HPDE6-E6E7 (cell line): ENCODE data around the gene SCAANT1.

Source experiments
- DNase-seq: peaks from one replicate; pipeline ENCODE4 v3.0.0; 2011; ENCODE audit warnings: missing footprints; ENCODE audit errors: extremely low spot score

The SCAANT1 gene

GRCh38 chr3:63911873-63912767, at the start of gene SCAANT1:
SCAANT1 (minus strand) TSS chr3:63912383.
- peak; percentile 31 for DNase-seq

GRCh38 chr3:63961891-63962290, 49.7 kb upstream of the SCAANT1 start:
- peak; percentile 14 for DNase-seq

- no peak for DNase-seq
Measured at GRCh38 chr3:63960048-63960711, 48.0 kb upstream of the SCAANT1 start.

GRCh38 chr3:63959146-63959545, 47.0 kb upstream of the SCAANT1 start:
- DNase-seq: no peak

- DNase-seq: no peak
Measured at GRCh38 chr3:63955830-63956545, 43.8 kb upstream of the SCAANT1 start.

GRCh38 chr3:63955036-63955650, 43.0 kb upstream of the SCAANT1 start:
- no peak for DNase-seq

DNA sequence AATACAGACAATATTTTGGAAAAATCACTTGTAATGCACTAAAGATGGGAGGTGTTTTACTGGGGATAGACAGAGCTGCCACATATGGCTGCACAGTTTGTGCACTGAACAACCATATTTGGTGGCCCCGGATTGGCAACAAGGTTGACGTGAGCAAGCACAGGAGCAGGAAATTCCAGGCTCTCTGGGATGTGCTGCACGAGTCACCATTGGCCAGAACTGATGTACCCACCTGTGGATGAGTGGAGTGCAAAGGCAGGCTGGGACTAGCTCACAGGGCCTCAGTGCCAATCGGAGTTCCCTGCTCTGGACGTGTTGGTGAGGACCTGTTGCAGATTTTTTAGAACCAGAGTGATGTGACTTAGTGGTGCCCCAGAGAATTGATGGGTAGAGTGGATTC, 42.0 kb upstream of the SCAANT1 start:
- DNase-seq: peak; percentile 12

DNA sequence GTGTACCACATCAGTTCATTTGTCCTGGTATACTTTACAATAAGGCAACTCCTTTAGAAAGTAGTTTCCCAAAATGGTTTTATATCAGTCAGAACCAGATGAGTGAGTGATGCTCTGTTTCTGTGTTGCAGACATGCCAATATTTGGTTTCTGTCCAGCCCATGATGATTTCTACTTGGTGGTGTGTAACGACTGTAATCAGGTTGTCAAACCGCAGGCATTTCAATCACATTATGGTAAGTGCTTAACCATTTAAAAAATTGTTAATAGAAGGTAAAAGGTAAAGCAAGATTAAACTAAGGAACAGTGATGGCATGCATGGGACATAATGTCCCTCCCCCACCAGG, 40.0 kb upstream of the SCAANT1 start:
- no peak for DNase-seq

GRCh38 chr3:63951492-63952247, 39.5 kb upstream of the SCAANT1 start:
- DNase-seq: no peak

- no peak for DNase-seq
Measured at GRCh38 chr3:63950698-63951097, 38.5 kb upstream of the SCAANT1 start.

DNA sequence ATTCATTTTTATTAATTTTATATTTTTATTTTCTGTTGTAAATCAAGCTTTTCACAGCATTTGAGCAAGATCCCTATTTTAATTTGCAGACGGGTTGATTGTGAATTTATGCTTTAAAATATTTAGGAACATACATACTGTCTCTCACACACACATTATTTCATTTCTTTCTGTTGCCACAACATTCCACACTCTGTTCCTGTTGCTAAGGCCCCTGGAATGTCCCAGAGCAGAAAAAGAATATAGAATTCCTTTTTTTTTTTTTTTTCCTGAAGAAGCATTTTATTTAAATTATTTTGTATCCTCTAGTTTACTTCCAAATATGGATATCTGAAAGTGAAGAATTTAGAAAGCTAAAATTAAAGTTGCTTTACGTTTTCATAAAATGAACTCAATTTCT, 36.8 kb upstream of the SCAANT1 start:
- no peak for DNase-seq

DNA sequence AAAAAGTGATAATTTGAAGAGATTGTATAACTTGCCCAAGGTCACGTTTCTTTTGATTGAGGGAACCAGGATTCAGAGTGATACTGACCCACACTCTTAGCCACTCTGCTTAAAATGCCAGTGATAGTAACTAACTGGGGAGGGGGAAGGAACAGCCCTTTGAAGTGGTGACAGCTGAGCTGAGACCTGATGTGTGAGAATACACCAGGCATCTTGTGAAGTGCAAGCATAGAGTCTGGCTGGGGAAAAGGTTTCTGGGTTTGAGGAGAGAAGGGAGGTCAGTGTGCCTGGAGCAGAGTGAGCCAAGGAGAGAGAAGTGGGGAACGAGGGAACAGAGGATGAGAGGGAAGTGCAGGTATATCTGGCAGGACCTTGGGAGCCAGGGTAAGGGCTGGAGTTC, 35.4 kb upstream of the SCAANT1 start:
- no peak for DNase-seq

GRCh38 chr3:63946753-63947152, 34.6 kb upstream of the SCAANT1 start:
- DNase-seq: no peak

GRCh38 chr3:63945558-63946096, 33.4 kb upstream of the SCAANT1 start:
- DNase-seq: no peak

DNA sequence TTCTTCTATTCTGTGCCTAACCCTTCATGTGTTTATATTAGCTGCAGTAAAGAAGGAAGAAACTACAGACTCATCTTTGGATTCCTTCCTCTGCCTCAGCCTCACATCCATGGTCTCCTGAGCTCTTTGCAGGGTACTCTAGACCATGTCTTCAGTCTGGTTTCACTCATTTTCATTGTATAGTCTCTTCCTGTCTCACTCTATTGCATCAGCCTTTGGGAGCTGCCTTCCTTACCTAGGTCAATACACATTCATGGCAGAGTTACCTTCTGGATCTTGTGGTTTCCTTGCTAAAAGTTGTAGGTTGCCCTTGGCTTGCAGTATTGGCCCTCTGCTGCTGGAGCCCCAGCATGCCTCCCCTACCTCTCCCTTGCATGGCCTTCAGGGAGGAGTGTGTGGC, 31.5 kb upstream of the SCAANT1 start:
- no peak for DNase-seq

- no peak for DNase-seq
Measured at GRCh38 chr3:63942528-63942927, 30.3 kb upstream of the SCAANT1 start.

DNA sequence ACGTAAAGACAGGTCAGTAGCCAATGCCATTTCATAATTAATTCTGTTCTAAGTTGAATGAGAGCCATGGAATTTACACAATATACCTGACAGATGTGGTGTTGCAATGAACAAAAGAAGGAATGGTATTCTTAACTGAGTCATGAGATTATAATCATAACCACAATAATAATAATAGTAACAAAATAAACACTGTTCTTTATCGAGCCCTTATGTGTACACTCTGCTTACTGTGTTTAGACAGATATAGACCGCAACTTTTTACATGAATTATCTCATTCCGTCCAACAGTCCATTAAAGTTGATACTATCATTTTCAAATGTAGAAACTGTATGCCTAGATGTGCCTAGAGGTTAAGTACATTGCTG, 28.2 kb upstream of the SCAANT1 start:
- no peak for DNase-seq

DNA sequence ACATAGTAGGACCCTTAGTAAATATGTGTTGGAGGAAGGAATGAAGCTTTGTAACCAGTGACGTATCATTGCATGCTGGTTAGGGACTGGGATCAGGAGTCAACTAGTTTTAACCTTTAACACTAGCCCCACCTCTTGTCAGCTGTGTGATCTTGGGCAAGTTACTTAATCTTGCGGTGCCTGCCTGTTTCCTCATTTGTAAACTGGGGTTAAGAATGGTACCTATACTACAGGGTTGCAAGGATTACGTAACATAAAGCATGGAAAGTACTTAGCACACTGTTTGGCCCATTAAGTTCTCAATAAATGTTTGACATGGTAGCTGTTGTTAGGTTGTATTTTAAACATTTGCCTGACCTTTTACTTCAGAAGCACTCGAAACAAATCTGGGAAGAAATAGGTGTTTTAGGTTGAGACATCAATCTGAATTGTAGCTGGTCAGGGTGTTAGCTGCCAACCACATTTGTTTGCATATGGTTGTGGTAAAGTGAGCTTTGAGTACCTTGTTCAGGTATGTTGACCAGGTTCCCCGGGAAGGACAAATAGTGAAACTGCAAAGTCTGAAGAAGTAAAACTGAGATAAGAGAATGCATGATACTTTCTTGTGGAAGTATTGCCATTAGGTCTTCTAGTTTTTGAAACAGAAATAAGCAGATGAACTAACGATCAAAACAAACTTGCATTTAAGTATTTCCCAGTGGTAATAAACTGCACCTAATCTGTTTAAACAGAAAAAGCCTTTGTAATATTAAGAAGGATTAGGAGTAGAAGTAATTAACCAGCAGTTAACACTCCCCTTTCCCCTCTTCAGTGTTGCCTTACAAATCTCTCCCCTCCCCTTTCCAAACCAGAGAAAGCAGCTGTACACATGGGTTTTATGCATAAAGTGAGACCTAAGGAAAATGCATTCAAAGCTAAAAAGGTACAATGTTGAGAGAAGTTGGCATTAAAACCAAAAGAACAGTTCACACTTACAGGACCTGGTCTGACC, 25.8 kb upstream of the SCAANT1 start:
- DNase-seq: no peak

DNA sequence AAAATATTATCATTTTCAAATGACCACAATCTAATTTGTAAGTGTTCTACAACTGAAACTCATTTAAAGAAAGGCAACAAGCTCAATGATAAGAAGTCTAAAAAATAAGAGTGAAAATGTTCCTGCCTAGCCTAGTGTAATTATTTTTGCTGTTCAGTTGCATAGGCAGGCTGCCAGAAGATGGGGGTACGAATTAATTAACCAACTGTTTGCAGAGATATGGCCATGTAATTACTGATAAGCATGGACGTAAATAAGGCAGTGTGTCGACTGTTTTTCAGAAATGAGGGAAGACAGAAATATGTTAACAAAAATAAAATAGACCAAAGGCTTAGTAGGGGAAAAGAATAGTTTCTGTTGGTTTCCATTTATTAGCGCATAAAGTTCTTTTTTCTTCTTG, 24.7 kb upstream of the SCAANT1 start:
- no peak for DNase-seq
